IMR-90 (cell line): Measurements from ENCODE around the gene MBOAT2. TPM values are rescaled to one million over a fixed set of nuclear protein-coding genes. Genes with fewer than 3 reads are reported as not detected.
"Not testable (repeated sequence)": the region's sequence is repeated elsewhere in the genome, so short reads cannot be mapped to it uniquely, and the experiment has no call there.

Experiments used
- ATAC-seq: fragments of 200-7000 bp; cut with Tn5 transposase; 2 replicates; pipeline ENCODE4 v1.9.1; 2020; ENCODE audit warnings: low read depth, mild to moderate bottlenecking, moderate library complexity
- BruUV-seq: library from RNA; stranded (reverse); fragments of 400-500 nt; replicated peaks from 2 replicates; lab custom pipeline; 2021; lab: Mats Ljungman, UMichigan
- CTCF ChIA-PET: fragments of 300-600 bp; formaldehyde crosslinking; extraction: SDS; loops from one replicate; lab custom pipeline; 2021; ENCODE audit warnings: antibody characterized with exemption; lab: Yijun Ruan, JAX
- POLR2A ChIA-PET: fragments of 300-600 bp; sonication (Branson Sonifier 250); formaldehyde crosslinking; loops from one replicate; lab custom pipeline; 2022; ENCODE audit warnings: antibody characterized with exemption; ENCODE audit not compliant: unreplicated experiment; lab: Charles Lee
- DNase-seq: peaks from one replicate; pipeline ENCODE4 v3.0.0; 2013
- H2AFZ ChIP-seq: replicated peaks from 2 replicates; pipeline ENCODE3; 2013; ENCODE audit warnings: low read length, mild to moderate bottlenecking; ENCODE audit not compliant: poor library complexity
- H2AK5ac ChIP-seq: 2 replicates; pipeline ENCODE4 v1.6.1; 2013; ENCODE audit warnings: low read depth, low read length, inconsistent platforms
- H2AK9ac ChIP-seq: replicated peaks from 2 replicates; pipeline ENCODE3; 2013; ENCODE audit warnings: mild to moderate bottlenecking, low read depth, low read length, moderate library complexity; ENCODE audit not compliant: poor library complexity
- H2BK120ac ChIP-seq: 2 replicates; pipeline ENCODE4 v1.6.1; 2013; ENCODE audit warnings: low read depth, low read length, inconsistent platforms
- H2BK15ac ChIP-seq: 3 replicates; pipeline ENCODE4 v1.6.1; 2013; ENCODE audit warnings: low read depth, low read length, inconsistent platforms
- H2BK20ac ChIP-seq: 2 replicates; pipeline ENCODE4 v1.6.1; 2013; ENCODE audit warnings: low read depth, mild to moderate bottlenecking, inconsistent platforms, low read length, moderate library complexity
- H2BK5ac ChIP-seq: 2 replicates; pipeline ENCODE4 v1.6.1; 2013; ENCODE audit warnings: mild to moderate bottlenecking, low read depth, low read length, inconsistent platforms; ENCODE audit not compliant: poor library complexity, severe bottlenecking
- H3K14ac ChIP-seq: replicated peaks from 2 replicates; pipeline ENCODE4 v1.6.1; 2013; ENCODE audit warnings: low read depth, low read length, inconsistent platforms
- H3K18ac ChIP-seq: 2 replicates; pipeline ENCODE4 v1.6.1; 2013; ENCODE audit warnings: low read depth, low read length, control low read depth
- H3K23ac ChIP-seq: 2 replicates; pipeline ENCODE4 v1.6.1; 2013; ENCODE audit warnings: low read depth, low read length, inconsistent platforms
- H3K27ac ChIP-seq: 2 replicates; pipeline ENCODE4 v1.5.1; 2013; ENCODE audit warnings: mild to moderate bottlenecking, control low read depth, low read length; ENCODE audit not compliant: insufficient read depth
- H3K27me3 ChIP-seq: 2 replicates; pipeline ENCODE4 v1.6.1; 2013; ENCODE audit warnings: low read length; ENCODE audit not compliant: control insufficient read depth, insufficient read depth
- H3K36me3 ChIP-seq: 2 replicates; pipeline ENCODE4 v1.6.1; 2013; ENCODE audit warnings: low read length, mixed read lengths; ENCODE audit not compliant: control insufficient read depth, insufficient read depth
- H3K4ac ChIP-seq: 2 replicates; pipeline ENCODE4 v1.6.1; 2013; ENCODE audit warnings: low read depth, low read length, inconsistent platforms
- H3K4me1 ChIP-seq: 2 replicates; pipeline ENCODE4 v1.6.1; 2013; ENCODE audit warnings: low read length, mixed read lengths; ENCODE audit not compliant: control insufficient read depth, insufficient read depth
- H3K4me2 ChIP-seq: 2 replicates; pipeline ENCODE4 v1.6.1; 2013; ENCODE audit warnings: low read depth, mild to moderate bottlenecking, control low read depth, low read length, moderate library complexity
- H3K4me3 ChIP-seq: 2 replicates; pipeline ENCODE4 v1.5.1; 2013; ENCODE audit warnings: low read depth, mild to moderate bottlenecking, control low read depth, low read length, moderate library complexity; ENCODE audit not compliant: insufficient read depth
- H3K56ac ChIP-seq: 2 replicates; pipeline ENCODE4 v1.6.1; 2013; ENCODE audit warnings: low read length, inconsistent platforms; ENCODE audit not compliant: insufficient read depth; ENCODE audit errors: extremely low read depth
- H3K79me1 ChIP-seq, 2 experiments: 2 replicates each; pipeline ENCODE4 v1.6.1; 2013; ENCODE audit warnings: low read length in 2 of 2, inconsistent platforms in 1 of 2, low read depth in 1 of 2
- H3K9ac ChIP-seq: 2 replicates; pipeline ENCODE4 v1.6.1; 2013; ENCODE audit warnings: low read depth, low read length, control low read depth
- H3K9me1 ChIP-seq: 2 replicates; pipeline ENCODE4 v1.6.1; 2013; ENCODE audit warnings: low read length, inconsistent platforms; ENCODE audit not compliant: insufficient read depth
- H3K9me3 ChIP-seq: 2 replicates; pipeline ENCODE4 v1.6.1; 2013; ENCODE audit warnings: low read length; ENCODE audit not compliant: control insufficient read depth, insufficient read depth
- H4K20me1 ChIP-seq: 2 replicates; pipeline ENCODE4 v1.6.1; 2013; ENCODE audit warnings: low read length, inconsistent platforms; ENCODE audit not compliant: insufficient read depth
- H4K5ac ChIP-seq: 2 replicates; pipeline ENCODE4 v1.6.1; 2013; ENCODE audit warnings: mild to moderate bottlenecking, low read depth, low read length, control low read depth
- H4K8ac ChIP-seq, 2 experiments: 2 replicates each; pipeline ENCODE4 v1.6.1; 2013; ENCODE audit warnings: low read depth in 2 of 2, low read length in 2 of 2, control low read depth in 1 of 2, inconsistent platforms in 1 of 2
- H4K91ac ChIP-seq: 2 replicates; pipeline ENCODE4 v1.6.1; 2013; ENCODE audit warnings: low read depth, low read length, inconsistent platforms; ENCODE audit not compliant: insufficient read depth
- MAFK ChIP-seq: IDR thresholded peaks from 2 replicates; pipeline ENCODE4 v1.6.1; 2012; ENCODE audit warnings: low read depth, low read length, improper control_type of control experiment
- POLR2A ChIP-seq: IDR thresholded peaks from 2 replicates; pipeline ENCODE4 v1.6.1; 2012; ENCODE audit warnings: mild to moderate bottlenecking, low read depth, low read length
- WGBS, 2 experiments: methylation state at CpG; one replicate each; pipeline versions ENCODE4 v1.1.5 to v1.1.7; 2013; ENCODE audit warnings: missing lambda C conversion rate in 2 of 2; ENCODE audit not compliant: insufficient read length in 1 of 2; ENCODE audit errors: extremely low coverage in 2 of 2; 5-methylcytosine and 5-hydroxymethylcytosine counted together
- dilution Hi-C: fragments of 300-500 bp; cut with HindIII; formaldehyde crosslinking; loops from one replicate; pipeline ENCODE4 v1.14.3; 2018; ENCODE audit warnings: low sequenced_read_pairs; ENCODE audit not compliant: unreplicated experiment
- in situ Hi-C: fragments of 300-500 bp; cut with MboI; formaldehyde crosslinking; loops from 3 replicates; pipeline ENCODE4 v1.14.3; 2019; ENCODE audit warnings: low sequenced_read_pairs, inconsistent platforms, mixed read lengths
- intact Hi-C: fragments of 100-400 bp; cut with micrococcal nuclease; formaldehyde crosslinking; loops from 2 replicates; pipeline ENCODE4 v1.10.0; 2022
- polyA plus RNA-seq, 3 experiments: library from polyadenylated mRNA; depleted of rRNA; stranded (reverse); fragments of >200 nt; gene quantifications; 2 replicates each; pipeline ENCODE4 v1.2.3, GENCODE V29; 2012; ENCODE audit warnings: low replicate concordance in 1 of 3
- total RNA-seq: library from RNA; depleted of rRNA; stranded (reverse); fragments of >200 nt; gene quantifications from 2 replicates; pipeline ENCODE4 v1.2.3, GENCODE V29; 2012

MBOAT2 gene
- total and polyA plus RNA-seq, 2 of the 4 experiments (the other 2 are of a cell fraction), result 33.9 to 102 TPM

GRCh38 chr2:8915941-8916340 is 87.5 kb downstream of the MBOAT2 start:
- Histone ChIP-seq H3K4me3 (no peak overlapping the region), H3K4me1 (no peaks in the 10 kb centered on the region), H3K4me2 (no peak overlapping the region), H3K9ac (no peak overlapping the region), H2BK120ac (no peak overlapping the region), H3K79me1 (peaks cover 0 to 4% of the 10 kb centered on the region in 2 experiments), H4K8ac (no peak overlapping the region), H3K4ac (no peak overlapping the region), H2AK9ac (no peak overlapping the region), H2BK5ac (no peak overlapping the region), H4K5ac (no peak overlapping the region), H3K9me3 (peaks cover 4% of the 10 kb centered on the region), H2BK20ac (no peak overlapping the region), H4K91ac (no peak overlapping the region), H3K56ac (no peak overlapping the region), H4K20me1 (no peaks in the 10 kb centered on the region), H3K36me3 (peaks cover under 1% of the 10 kb centered on the region; the same call in 1 of the 2 replicates), H2BK15ac (no peak overlapping the region), H3K27ac (no peak overlapping the region), H2AK5ac (no peak overlapping the region), H3K23ac (no peak overlapping the region), H3K27me3 (no peaks in the 10 kb centered on the region), H3K18ac (no peak overlapping the region), H2AFZ (no peak overlapping the region), H3K9me1 (no peaks in the 10 kb centered on the region), H3K14ac (no peak overlapping the region)
- dilution Hi-C loops, result no loop called here
- WGBS, 2 experiments, result 100% methylated on average over 1 of the region's 4 CpGs; no CpG with 5 or more reads in 1 of the 2 experiments
- intact Hi-C loops, result no loop called here
- ATAC-seq (no peak), DNase-seq (no peak)
- ChIA-PET POLR2A (no interaction called here), CTCF (no interaction called here)
- no TSS peak for BruUV-seq
- TF ChIP-seq POLR2A (no peak), MAFK (peak; percentile 86)
- in situ Hi-C loops, result no loop called here

DNA sequence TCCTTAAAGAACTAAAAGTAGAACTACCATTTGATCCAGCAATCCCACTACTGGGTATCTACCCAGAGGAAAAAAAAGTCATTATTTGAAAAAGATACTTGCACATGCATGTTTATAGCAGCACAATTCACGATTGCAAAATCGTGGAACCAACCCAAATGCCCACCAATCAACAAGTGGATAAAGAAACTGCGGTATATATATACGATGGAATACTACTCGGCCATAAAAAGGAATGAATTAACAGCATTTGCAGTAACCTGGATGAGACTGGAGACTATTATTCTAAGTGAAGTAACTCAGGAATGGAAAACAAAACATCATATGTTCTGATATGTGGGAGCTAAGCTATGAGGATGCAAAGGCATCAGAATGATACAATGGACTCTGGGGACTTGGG is 89.7 kb downstream of the MBOAT2 start:
- H3K4me1 ChIP-seq, H4K91ac ChIP-seq, in situ Hi-C loops, H4K5ac ChIP-seq, H2BK5ac ChIP-seq, H3K27me3 ChIP-seq, H3K18ac ChIP-seq, H2BK15ac ChIP-seq, H3K9ac ChIP-seq, H3K56ac ChIP-seq, H3K27ac ChIP-seq, H4K8ac ChIP-seq, H2BK120ac ChIP-seq, H3K9me3 ChIP-seq, H2BK20ac ChIP-seq, H3K23ac ChIP-seq, H3K4me3 ChIP-seq, H2AFZ ChIP-seq, DNase-seq, H3K4ac ChIP-seq, POLR2A ChIA-PET, BruUV-seq, dilution Hi-C loops, H3K9me1 ChIP-seq, H2AK5ac ChIP-seq, H2AK9ac ChIP-seq, H3K36me3 ChIP-seq, intact Hi-C loops, H4K20me1 ChIP-seq, ATAC-seq, H3K4me2 ChIP-seq, H3K14ac ChIP-seq, CTCF ChIA-PET: not testable (repeated sequence)
- H3K79me1 ChIP-seq, result peaks cover 0 to 11% of the 10 kb centered on the region in 2 experiments
- WGBS, 2 experiments, result no CpG with 5 or more reads among the region's 5 CpGs
